NOMO-1 treated with DMSO at 0.1 percent for 48 hours (cell line): ENCODE measurements around the gene SMAD6.

Source experiments
- DNase-seq: peaks from one replicate; lab custom pipeline; 2025; ENCODE audit not compliant: unreplicated experiment; lab: John Stamatoyannopoulos, UW

SMAD6 gene

DNA sequence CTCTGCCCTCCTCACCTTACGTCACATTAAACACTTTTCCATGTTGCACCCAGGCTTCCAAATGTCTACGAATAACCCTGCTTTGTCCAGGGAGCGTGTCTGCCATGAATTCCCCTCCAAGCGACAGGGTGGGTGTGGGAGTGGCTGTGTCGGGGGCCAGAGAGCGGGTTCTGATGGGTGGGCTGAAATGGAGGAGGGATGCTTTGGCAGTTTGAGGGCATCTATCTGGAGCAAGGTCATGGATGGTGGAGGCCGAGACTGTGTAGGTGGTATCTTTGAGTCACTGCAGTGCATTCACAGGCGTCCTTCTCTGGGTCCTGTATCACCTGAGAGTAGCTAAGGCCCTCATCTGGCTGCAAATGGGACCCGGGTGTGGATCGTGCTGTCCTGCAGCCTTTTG lies 36.6 kb downstream of the SMAD6 start:
- DNase-seq, result no peak

DNA sequence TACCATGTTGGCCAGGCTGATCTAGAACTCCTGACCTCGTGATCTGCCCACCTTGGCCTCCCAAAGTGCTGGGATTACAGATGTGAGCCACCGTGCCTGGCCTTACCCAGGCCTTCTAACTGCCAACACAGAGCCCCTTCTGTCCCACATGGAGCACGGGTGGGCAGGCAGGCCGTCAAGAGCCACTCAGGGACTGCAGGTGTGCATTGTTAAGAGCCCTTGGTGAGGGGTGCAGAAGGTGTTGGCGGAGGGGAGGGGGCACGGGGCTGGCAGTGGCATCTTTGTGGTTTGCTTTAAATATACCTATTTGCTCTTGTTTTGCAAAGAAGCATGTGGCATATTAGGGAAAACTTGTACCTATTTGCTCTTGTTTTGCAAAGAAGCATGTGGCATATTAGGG lies 37.3 kb downstream of the SMAD6 start:
- DNase-seq, result no peak

DNA sequence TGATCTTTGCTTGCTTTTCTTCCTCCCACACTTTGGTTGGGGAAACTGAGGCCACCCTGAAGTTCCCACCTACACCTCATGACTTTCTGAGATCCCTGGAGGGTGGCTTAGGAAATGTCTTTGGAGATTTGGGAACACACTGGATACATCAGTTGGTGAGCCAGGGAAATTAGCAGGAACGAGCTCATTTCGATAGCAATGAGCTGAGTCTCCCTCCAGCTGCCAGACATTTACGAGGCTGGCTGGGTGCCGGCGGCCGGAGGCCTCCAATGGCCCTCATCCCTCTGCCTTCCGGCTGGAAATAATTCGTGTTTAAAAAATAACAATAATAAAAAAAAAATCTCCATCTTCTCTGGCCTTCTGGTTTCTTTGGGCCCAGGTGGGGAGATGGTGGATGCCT lies 38.8 kb downstream of the SMAD6 start:
- DNase-seq, result no peak

DNA sequence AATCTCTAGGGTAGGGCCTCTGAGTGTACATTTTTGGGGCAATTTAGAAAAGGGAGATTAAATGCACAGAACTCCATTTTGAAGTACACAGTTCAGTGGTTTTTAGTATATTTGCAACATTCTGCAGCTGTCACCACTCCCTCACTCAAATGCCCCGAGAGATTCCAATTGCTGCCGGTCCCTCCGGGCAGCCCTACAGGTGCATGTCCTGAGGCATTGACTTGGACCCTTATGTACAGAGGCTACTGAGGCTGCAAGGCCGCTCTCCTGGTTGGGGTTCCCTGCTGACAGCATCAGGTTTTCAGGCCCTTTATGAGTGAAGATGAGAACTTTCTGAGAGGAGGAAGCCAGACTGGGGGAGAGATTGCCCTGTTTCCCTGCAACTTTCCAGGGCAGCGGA lies 39.6 kb downstream of the SMAD6 start:
- no peak for DNase-seq

DNA sequence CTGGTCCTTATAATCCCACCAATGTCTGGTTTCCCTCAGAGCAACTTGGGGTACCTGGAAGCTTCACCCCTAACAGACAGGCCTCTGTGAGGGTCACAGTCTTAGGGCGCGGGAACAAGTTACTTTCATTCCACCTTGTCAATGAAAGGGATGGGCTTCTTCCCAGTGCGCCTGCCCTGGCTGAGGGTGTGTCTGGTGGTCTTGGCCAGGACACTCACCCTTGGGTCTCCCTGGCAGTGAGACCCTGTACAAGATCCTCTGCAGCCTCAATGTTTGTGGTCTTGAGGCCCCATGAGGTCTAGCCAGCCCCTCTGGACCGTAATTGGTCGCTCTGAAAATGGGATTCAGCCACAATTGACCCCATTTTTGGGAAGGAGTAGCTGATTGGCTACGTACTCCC lies 40.2 kb downstream of the SMAD6 start:
- DNase-seq, result no peak

DNA sequence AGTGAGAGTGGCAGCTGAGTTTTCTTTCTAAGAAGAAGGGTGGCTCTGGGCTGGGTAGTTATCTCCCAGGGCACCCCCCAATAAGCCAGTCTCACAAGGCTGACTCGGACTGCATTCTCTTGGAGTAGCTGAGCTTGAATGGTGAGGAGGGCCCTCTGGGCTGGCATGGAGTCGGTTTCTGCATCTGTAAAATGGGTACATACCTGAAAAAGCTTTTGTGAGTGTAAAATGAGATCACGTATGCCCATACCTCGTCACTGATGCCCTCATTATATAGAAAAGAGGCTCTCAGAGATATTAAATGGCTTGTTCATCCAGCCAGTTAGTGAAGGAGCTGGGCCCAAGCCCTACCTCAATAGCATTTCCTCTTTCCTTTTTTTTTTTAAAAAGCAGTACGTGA lies 41.2 kb downstream of the SMAD6 start:
- DNase-seq, result no peak

DNA sequence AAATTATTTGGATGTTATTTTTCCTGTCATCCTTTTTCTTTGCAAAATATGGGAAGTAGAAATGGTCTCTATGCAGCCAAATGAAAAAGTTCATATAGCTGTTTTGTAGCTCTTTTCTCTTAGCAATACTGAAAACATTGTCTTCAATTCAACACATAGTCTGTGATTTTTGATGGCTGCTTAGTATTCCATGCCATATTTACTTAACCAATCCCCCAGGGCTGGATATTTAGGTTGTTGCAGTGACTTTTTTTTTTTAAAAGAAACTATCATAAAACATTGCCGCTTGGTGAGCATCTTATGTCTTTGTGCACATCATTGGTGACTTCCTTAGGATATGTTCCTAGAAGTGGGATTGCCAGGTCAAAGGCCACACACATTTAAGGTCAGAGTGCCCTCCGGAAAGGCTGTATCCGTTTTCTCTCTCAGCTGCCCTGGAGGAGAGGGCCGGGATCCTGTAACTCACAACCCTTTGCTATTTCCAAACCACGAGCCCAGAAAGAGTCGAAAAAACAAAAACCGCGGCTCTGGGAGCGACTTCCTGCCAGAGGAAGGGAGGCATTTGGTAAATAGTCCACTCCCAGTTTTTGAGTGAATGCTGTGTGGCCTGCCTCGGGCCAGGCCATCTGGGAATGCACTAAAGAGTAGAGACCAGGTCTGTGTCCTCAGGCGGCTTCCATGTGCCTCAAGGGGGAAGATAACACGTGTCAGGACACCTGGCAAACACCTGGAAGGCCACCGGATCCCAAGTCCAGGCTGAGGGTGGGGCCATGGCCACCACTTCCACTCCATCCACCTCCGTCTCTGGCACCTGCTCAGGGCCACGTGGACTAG lies 41.9 kb downstream of the SMAD6 start:
- DNase-seq, result no peak

DNA sequence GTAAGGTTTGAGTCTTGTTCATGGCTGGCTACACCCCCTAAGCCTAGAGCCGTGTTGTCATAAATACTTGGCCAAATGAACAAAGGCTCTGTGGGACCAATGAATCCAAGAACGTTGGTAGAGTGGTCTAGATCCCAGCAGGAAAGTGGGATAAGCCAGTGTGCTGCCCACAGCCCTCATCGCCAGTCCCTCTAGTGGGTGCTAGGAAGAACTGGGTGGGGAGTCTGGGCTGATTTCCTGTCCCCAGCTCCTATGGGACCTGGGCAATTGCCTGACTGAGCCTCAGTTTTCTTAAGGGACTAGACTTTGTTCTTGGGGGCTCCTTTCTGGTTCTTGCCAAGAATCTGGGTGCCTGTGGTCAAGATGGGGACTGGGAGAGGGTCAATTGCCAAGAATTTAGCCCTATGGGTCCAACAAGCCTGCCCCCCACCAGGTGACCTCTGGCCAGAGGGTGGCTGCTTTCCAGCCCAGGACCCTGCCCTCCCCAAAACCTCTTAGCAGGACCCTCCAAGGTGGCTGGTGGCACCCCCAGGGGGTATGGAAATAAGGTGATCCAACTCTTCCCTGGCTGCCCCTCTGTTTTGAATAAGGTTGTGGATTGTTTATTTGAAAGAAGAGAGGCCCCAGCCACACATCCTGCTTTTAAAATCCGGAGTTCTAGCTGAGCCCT lies 42.7 kb downstream of the SMAD6 start:
- no peak for DNase-seq

DNA sequence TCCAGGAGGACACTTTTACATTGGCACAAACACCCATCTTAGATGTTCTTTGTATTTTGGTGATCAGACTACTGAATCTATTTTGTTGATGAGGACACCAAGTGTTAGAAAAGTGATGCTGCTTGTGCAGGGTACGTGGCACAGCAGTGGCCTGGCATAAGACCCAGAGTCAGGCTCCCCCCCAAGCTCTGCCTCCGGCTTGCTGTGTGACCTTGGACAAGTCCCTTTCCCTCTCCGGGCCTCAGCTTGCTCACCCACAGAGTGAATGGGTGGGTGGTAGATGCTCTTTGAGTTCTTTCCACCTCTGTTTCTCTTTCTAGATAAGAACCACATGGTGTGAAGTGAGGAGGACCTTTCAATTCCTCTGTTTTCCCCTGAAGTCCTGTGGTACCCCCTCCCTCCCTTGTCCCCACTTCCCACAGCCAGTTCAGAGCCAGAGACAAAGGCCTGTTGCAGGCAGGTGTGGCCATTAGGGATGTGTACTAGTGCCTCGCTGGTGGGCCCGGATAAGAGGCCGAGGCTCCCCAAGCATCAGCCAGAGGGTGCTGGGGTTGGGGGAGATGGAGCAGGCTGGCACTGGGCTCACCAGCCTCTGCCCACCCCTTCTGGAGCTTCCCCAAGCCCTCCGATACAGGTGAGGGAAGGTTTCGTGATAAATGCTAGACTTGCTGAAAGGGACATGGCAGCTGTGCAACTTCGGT lies 43.6 kb downstream of the SMAD6 start:
- DNase-seq, result no peak

DNA sequence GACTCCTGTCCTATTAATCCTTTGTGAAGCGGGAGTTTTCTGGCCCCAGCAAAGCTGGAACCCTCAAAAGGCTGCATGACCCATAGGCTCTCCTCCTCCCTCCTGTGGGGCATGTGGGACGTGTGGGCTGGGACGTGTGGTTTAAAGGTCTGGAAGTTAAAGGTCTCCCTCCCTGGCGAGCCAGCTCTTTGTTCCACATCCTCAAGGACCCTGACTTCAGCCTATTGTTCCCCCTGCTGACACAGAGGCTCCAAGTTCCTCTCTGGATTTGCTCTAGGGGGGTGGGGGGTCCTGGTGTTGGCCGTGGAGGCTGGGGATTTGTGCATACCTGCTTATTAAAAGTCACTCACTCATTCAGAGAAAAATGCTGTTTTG lies 44.2 kb downstream of the SMAD6 start:
- DNase-seq, result no peak

DNA sequence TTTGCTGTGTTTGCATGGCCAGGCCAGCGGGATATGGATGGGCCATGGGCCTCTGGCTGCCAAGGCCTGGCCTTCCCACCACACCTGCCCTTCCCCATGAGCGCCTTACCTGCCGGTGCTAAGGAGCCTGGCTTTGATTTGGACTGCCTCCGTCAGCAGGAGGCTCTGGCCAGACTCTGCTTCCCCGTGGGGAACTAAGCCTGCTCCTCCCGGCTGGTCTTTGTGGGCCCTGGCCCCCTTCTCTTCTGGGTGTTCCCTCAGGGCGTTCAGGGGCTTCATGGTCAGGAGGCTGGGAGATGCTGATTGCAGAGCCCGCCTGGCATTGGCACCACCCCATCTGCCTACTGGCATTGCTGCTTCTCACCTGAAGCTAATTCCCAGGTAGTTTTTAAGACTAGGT lies 45.2 kb downstream of the SMAD6 start:
- DNase-seq, result no peak

DNA sequence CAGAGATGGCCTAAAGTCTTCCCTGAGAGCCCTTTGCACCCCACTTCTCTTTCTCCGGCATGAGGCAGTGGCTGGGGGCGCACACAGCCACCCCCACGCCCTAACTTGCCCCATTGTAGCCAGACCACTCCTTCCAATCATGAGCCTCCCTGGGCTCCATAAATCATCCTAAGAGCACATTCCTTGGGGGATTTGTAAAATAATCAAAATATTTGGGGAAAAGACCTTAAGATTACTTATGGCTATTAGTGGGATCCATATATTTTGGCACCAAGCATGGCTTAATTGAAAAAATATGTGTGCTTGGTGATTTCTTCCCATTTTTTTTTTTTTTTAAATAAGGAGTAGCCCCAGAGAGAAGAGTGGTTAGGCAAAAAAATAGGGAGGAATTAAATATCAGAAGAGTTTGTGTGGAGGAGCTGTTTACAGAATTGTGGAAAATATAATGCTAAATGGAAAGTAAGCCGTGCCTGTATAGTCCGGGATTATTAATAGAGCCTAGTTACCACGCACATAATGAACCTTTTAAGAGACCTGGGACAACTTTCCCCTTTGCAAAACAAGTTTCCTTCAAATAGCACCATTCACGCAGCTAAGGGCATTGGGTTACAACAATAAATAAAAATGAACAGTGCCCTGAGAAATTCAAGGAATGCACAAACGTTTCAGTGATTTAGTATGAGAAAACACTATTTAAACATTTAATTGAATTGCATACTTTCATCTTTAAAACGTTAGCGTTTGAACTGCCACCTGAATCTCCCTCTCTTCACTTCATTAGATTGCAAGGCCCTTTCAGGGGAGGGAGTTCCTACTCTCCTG lies 46.1 kb downstream of the SMAD6 start:
- DNase-seq, result no peak

DNA sequence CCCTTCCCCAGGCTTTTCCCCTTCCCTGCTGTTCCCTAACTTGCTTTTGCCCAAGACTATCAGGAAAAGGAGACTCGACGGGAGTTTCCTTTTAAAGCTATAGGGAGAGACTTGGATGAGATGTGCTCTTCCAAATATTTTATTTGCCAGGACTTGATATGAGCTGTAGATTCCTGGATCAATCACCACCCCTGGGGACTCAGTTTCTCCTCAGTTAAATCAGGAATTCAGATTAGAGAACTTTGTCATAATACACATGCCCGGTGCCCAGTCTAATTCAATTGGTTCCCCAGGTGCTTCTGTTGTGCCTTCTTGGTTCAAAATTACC lies 46.6 kb downstream of the SMAD6 start:
- no peak for DNase-seq

DNA sequence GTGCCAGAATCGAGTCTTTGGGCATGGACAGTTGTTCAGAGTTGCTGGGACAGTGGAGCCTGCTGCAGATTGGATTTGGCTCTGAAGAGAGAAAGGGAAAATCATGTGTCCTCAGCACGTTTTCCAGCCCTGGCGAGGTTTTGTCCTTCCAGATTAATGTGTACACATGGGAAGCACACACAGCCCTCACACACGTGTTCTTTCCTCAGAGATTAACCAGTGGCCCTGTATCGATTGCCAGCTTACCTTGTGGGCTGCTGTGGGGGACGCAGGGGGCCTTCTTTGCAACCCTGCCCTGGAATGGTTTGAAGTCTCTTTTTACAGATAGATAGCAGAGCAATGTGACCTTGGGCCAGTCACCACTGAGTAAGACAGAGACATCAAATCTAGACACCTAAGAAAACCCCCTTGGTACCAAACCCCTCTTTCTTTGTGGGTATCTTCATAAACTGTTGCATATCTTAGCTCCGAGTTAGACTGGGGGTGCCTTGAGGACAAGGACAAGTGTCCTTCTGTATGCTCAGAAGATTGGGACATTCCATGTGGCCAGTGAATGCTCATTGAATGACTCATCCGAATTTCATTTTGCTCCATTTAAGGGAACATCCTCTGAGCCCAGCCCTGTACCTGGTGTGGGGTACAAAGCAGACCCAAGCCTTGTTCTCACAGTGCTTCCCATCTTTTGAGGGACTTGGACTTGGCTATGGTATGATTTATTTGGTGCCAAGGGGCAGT lies 48.0 kb downstream of the SMAD6 start:
- no peak for DNase-seq

DNA sequence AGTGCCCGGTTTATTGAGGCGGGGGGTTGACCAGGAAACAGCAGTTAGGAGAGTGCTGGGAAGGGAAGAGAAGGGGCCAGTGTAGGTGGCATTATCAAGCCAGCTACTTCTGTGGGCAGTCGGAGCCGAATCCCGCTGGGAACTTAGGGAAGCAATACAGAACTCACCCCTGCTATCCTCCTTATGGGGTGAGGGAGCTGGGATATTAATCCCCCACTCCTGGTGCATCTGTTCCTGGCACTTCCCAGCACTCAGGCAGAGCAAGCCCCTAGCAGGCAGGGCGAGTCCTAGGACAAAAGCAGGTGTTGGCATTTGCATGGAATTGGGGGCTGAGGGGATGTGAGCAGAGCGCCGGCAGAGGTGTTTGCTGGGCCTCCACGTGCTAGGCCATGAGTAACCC lies 48.6 kb downstream of the SMAD6 start:
- DNase-seq, result no peak

DNA sequence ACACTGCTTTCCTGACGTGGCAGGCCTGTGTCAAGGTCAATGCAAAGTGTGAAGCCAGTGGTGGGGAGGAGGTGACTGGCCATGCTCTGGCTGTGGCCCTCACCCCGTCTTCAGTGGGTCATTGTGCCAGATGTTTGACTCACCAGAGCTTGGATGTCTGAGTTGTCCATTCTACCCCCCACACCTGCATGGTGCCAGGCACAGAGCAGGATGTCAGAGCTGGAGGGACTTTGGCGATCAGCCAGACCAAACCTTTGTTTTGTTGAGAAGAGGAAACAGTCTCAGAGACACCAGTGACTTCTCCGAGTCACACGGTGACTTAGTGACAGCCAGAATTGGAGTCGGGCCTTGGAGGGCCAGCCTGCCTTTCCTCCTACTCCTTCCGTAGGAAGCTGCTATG lies 49.5 kb downstream of the SMAD6 start:
- DNase-seq, result no peak

DNA sequence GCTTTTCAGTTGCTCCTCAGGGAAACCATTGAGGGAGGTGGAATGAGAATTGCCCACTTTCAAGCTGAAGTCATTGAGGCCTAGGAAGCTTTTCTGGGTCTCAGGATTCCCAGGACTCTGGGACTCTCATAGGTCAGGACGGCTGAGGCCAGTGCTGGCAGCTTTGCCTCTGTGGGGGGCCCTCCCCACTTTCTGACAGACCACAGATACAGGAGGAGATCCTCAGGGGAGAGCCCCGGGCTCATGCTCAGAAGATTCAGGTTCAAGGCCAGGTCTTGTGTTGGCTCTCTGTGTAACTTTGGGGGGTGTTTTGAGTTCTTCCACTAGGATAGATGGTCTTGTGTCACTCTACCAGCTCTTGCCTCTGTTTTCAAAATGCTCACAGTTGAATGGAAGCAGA lies 50.0 kb downstream of the SMAD6 start:
- DNase-seq, result no peak

DNA sequence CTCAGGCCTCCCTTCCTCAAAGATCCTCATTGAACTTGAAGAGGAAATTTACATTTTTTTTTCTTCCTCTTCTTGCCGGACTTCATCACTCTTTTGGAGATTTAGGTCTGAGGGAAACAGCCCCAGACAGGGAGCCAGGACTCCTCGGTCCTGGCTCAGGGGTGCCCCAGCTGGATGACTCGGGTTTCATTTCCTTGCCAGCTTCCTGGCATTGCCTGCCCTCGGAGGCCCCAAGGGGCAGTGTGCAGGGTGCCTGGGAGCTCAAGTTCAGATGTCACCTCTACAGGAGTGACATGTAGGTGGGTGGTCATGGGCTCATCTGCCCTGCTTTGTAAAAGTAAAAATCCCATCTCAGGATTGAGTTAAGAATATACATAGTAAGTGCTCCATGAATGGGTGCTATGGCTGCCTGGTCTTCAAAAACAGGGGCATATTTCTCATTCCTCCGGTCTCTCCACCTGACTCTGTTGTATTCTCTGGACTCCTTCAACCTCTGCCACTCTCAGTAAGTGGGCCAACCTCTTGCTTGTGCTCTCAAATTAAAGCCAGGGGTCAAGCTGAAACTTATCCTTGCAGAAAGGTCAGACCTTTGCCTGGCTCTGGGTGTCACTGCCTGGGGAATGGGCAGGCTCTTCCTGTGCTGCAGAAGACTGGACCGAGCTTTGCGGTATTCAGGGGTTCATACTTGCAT lies 51.8 kb downstream of the SMAD6 start:
- no peak for DNase-seq

DNA sequence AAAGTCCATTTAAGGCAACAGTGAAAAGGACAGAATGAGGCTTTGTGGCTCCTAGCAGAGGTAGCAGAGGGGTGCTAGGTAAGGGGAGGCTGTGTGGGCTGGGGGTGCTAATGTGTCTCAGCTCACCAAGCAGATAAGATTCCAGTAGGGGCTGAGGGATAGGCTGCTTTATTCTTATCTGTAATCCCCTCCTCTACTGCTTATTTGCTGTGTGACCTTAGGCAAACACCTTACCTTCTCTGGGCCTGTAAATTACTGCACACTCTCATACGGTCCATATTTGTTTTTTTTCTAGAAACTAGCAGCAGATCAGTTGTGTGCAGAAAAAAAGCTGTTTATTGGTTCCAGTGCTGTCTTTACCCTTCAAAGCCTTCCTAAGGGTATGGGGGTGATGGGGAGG lies 52.8 kb downstream of the SMAD6 start:
- no peak for DNase-seq
